Neural progenitor cell (in vitro differentiated cells): ENCODE data around the gene FBXO46. TPM values are rescaled to one million over a fixed set of nuclear protein-coding genes. Genes with fewer than 3 reads are reported as not detected.
A peak's percentile ranks its signal among the peaks of the same experiment; 100 is the strongest.

Experiments
- DNase-seq: peaks from one replicate; pipeline ENCODE4 v3.0.0-alpha.2; 2016; ENCODE audit warnings: low spot score
- H2AFZ ChIP-seq: fragments of 200-600 bp; sonication (generic); replicated peaks from 2 replicates; pipeline ENCODE4 v1.6.1; 2016; ENCODE audit warnings: antibody characterized with exemption
- H3F3A ChIP-seq: fragments of 200-600 bp; sonication (generic); 2 replicates; pipeline ENCODE4 v1.6.1; 2016; ENCODE audit warnings: antibody characterized with exemption, low read depth
- H3K27ac ChIP-seq: fragments of 200-600 bp; sonication (generic); 2 replicates; pipeline ENCODE4 v1.5.1; 2016; ENCODE audit warnings: mild to moderate bottlenecking
- H3K27me3 ChIP-seq: fragments of 200-600 bp; sonication (generic); 2 replicates; pipeline ENCODE4 v1.6.1; 2016; ENCODE audit warnings: mild to moderate bottlenecking, moderate library complexity
- H3K36me3 ChIP-seq: fragments of 200-600 bp; sonication (generic); 2 replicates; pipeline ENCODE4 v1.5.1; 2016
- H3K4me1 ChIP-seq: fragments of 200-600 bp; sonication (generic); 2 replicates; pipeline ENCODE4 v1.6.1; 2016; ENCODE audit warnings: mixed run types
- H3K4me2 ChIP-seq: fragments of 200-600 bp; sonication (generic); 2 replicates; pipeline ENCODE4 v1.6.1; 2016
- H3K4me3 ChIP-seq: fragments of 200-600 bp; sonication (generic); 2 replicates; pipeline ENCODE4 v1.5.1; 2016
- H3K79me2 ChIP-seq: fragments of 200-600 bp; sonication (generic); 2 replicates; pipeline ENCODE4 v1.6.1; 2016; ENCODE audit warnings: low read depth
- H3K9ac ChIP-seq: fragments of 200-600 bp; sonication (generic); 2 replicates; pipeline ENCODE4 v1.6.1; 2016
- H3K9me3 ChIP-seq: fragments of 200-600 bp; sonication (generic); 2 replicates; pipeline ENCODE4 v1.5.1; 2016; ENCODE audit warnings: low read depth
- H4K20me1 ChIP-seq: fragments of 200-600 bp; sonication (generic); 2 replicates; pipeline ENCODE4 v1.6.1; 2016; ENCODE audit warnings: low read depth
- H3K27ac Mint-ChIP-seq: 3 replicates; pipeline ENCODE4 v1.8.0; 2021; ENCODE audit warnings: mixed read lengths
- H3K27me3 Mint-ChIP-seq: 2 replicates; pipeline ENCODE4 v1.8.0; 2022; ENCODE audit warnings: low read depth, mild to moderate bottlenecking, inconsistent platforms, moderate library complexity, mixed read lengths; ENCODE audit not compliant: insufficient read depth
- H3K36me3 Mint-ChIP-seq: 3 replicates; pipeline ENCODE4 v1.8.0; 2021; ENCODE audit warnings: mixed read lengths
- H3K4me1 Mint-ChIP-seq: 3 replicates; pipeline ENCODE4 v1.8.0; 2021; ENCODE audit warnings: mixed read lengths
- H3K4me3 Mint-ChIP-seq: 3 replicates; pipeline ENCODE4 v1.8.0; 2021; ENCODE audit warnings: mild to moderate bottlenecking, moderate library complexity, mixed read lengths
- H3K9me3 Mint-ChIP-seq: 3 replicates; pipeline ENCODE4 v1.8.0; 2020; ENCODE audit warnings: mixed read lengths
- EZH2 ChIP-seq: fragments of 200-600 bp; sonication (generic); IDR thresholded peaks from 2 replicates; pipeline ENCODE4 v1.6.1; 2017; ENCODE audit warnings: antibody characterized with exemption, mild to moderate bottlenecking, moderate library complexity
- EZH2phosphoT487 ChIP-seq: fragments of 200-600 bp; sonication (generic); IDR thresholded peaks from 2 replicates; pipeline ENCODE4 v1.6.1; 2017; ENCODE audit warnings: antibody characterized with exemption
- total RNA-seq: library from RNA; depleted of rRNA; stranded (reverse); fragments of >200 nt; gene quantifications from 2 replicates; pipeline ENCODE4 v1.2.3, GENCODE V29; 2015; ENCODE audit warnings: low replicate concordance
- TF ChIP-seq, protein P1 (sequence below): fragments of 200-600 bp; sonication (generic); IDR thresholded peaks from 2 replicates; pipeline ENCODE4 v1.5.1; 2017; ENCODE audit warnings: antibody characterized with exemption, mild to moderate bottlenecking

The FBXO46 gene
- total RNA-seq, 1 donor from 2014 or later: 7.5 TPM

DNA sequence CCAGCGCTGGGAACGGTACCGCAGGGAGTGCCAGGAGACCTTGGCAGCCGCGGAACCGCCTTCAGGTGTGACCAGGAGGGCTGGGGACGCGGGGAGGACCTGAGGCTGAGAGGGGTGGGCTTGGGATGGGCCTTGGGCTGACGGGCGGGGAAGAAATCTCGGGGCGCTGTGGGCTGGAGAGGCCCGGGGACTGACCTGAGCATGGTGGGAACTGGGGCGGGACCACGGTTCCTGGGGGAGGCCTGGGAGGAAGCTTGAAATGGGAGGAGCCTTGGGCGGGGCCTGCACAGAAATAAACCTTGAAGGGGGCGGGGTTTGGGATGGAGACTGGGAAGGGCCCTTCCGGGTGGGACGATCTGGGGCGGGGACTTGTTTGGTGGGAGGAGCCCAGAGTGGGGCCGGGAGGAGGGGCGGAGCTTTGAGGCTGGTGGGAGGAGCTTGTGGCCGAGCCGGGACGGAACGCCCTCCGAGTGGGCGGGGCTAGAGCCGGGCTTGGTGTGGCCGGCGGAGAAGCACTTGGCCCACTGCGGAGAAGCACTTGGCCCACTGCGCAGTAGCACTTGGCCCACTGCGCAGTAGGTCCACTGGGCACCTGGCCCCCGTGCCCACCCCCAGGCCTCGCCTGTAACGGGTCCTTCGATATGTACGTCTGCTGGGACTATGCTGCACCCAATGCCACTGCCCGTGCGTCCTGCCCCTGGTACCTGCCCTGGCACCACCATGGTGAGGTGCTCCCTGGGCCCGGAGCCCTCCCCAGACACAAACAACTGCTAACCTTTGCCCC, 59.8 kb downstream of the FBXO46 start:
- Mint-ChIP-seq H3K4me3 (peak overlapping the region; percentile 86), H3K9me3 (no peaks in the 10 kb centered on the region), H3K36me3 (no peaks in the 10 kb centered on the region), H3K27ac (no peak overlapping the region), H3K4me1 (peaks cover 27% of the 10 kb centered on the region), H3K27me3 (peaks cover 37% of the 10 kb centered on the region)
- H3K9me3 ChIP-seq: no peaks in the 10 kb centered on the region
- peaks cover 8% of the 10 kb centered on the region for H4K20me1 ChIP-seq
- peak overlapping the region; percentile 72 for H3K4me2 ChIP-seq
- H3K79me2 ChIP-seq: no peaks in the 10 kb centered on the region
- H3K4me3 ChIP-seq: peak overlapping the region; percentile 31
- TF ChIP-seq EZH2 (peak; percentile 5), EZH2phosphoT487 (no peak)
- no peak overlapping the region for H3K27ac ChIP-seq
- no peak overlapping the region for H3K9ac ChIP-seq
- peaks cover 12% of the 10 kb centered on the region for H3K4me1 ChIP-seq
- no peaks in the 10 kb centered on the region for H3K36me3 ChIP-seq
- DNase-seq: peak; percentile 92
- peaks cover 42% of the 10 kb centered on the region for H3F3A ChIP-seq
- H2AFZ ChIP-seq: no peak overlapping the region
- peaks cover 87% of the 10 kb centered on the region for H3K27me3 ChIP-seq

DNA sequence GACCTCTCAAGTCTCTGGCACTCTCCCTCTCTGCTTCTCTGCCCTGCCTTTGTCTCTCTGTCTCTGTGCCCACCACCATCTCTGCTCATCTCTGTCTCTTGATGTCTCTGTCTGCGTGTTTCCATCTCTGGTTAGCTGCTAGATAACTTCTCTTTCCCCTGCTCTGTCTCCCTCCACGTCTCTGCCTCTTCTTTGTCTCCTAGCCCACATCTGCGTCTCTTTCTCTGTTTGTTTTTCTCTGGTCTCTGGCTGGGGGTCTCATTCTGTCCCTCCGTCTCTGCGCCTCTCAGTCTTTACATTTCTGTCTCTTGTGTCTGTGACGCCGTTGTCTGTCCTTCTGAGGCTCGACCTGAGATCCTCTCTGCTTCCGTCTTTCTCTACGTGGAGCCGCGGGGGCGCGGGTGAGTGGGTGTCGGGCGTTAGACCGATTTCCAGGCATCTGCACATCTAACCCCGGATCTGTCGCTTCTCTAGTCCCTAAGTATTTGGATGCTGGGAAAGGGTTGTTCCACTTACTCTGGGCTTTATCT, 62.3 kb downstream of the FBXO46 start:
- no peaks in the 10 kb centered on the region for H3K79me2 ChIP-seq
- Mint-ChIP-seq H3K4me1 (peaks cover 27% of the 10 kb centered on the region), H3K36me3 (no peaks in the 10 kb centered on the region), H3K4me3 (peak overlapping the region; percentile 86), H3K9me3 (no peaks in the 10 kb centered on the region), H3K27me3 (peaks cover 39% of the 10 kb centered on the region), H3K27ac (peak overlapping the region; percentile 40)
- H4K20me1 ChIP-seq: peaks cover 8% of the 10 kb centered on the region
- peak overlapping the region; percentile 74 for H3K4me2 ChIP-seq
- H3F3A ChIP-seq: peaks cover 35% of the 10 kb centered on the region
- no peaks in the 10 kb centered on the region for H3K36me3 ChIP-seq
- no peaks in the 10 kb centered on the region for H3K9me3 ChIP-seq
- peaks cover 12% of the 10 kb centered on the region for H3K4me1 ChIP-seq
- H3K27me3 ChIP-seq: peaks cover 65% of the 10 kb centered on the region
- peak overlapping the region; percentile 39 for H3K4me3 ChIP-seq
- H3K9ac ChIP-seq: no peak overlapping the region
- H3K27ac ChIP-seq: no peak overlapping the region
- no peak for TF ChIP-seq EZH2phosphoT487
- TF ChIP-seq, protein P1, sequence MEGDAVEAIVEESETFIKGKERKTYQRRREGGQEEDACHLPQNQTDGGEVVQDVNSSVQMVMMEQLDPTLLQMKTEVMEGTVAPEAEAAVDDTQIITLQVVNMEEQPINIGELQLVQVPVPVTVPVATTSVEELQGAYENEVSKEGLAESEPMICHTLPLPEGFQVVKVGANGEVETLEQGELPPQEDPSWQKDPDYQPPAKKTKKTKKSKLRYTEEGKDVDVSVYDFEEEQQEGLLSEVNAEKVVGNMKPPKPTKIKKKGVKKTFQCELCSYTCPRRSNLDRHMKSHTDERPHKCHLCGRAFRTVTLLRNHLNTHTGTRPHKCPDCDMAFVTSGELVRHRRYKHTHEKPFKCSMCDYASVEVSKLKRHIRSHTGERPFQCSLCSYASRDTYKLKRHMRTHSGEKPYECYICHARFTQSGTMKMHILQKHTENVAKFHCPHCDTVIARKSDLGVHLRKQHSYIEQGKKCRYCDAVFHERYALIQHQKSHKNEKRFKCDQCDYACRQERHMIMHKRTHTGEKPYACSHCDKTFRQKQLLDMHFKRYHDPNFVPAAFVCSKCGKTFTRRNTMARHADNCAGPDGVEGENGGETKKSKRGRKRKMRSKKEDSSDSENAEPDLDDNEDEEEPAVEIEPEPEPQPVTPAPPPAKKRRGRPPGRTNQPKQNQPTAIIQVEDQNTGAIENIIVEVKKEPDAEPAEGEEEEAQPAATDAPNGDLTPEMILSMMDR: no peak
- no peak for TF ChIP-seq EZH2
- no peak for DNase-seq
- peak overlapping the region; percentile 4 for H2AFZ ChIP-seq

DNA sequence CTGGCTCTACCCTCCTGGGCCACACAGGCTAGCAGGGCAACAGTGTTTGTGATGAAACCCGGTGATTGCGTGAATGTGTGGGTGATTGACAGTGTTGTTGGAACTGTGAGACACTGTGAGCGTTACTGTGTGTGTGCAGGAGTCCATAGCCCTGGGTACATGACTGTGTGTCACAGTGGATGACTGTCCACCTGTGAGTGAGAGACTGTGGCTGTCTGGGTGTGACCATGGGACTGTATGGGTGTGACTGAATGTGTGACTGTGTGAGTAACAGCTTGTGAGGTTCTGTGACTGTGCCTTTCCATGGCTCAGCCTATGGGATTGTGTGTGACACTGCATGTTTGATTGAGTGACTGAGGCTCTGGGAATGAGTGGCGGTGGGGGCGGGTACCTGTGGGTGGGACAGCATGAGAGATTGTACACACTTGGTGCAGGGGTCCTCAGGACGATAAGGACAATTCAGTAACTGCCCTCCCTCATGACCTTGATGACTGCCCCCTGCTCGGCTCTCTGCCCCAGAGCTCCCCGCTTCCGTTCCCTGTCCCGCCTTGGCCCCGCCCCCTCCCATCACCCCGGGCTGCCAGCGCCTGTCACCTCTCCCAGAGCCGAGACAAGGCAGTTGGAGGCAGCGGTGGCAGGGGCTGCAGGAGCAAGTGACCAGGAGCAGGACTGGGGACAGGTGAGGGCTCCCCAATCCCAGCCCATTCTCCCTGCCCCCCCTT, 62.9 kb downstream of the FBXO46 start, which contains the start of gene GIPR:
GIPR (plus strand) TSS at position 602 of the 722 bp plus-strand sequence. CDS start 1,300 bp downstream, outside the sequence.
- H3K4me3 ChIP-seq: peak within 1 kb of the TSS; percentile 39
- H3K27ac ChIP-seq: no peak within 1 kb of the TSS
- Mint-ChIP-seq H3K4me1 (peaks cover 27% of the 10 kb centered on the region), H3K9me3 (no peaks in the 10 kb centered on the region), H3K4me3 (peak within 1 kb of the TSS; percentile 86), H3K36me3 (no peaks in the 10 kb centered on the region), H3K27me3 (peaks cover 39% of the 10 kb centered on the region), H3K27ac (peak within 1 kb of the TSS; percentile 93)
- peaks cover 8% of the 10 kb centered on the region for H4K20me1 ChIP-seq
- no peak within 1 kb of the TSS for H3K9ac ChIP-seq
- H3K4me2 ChIP-seq: peak within 1 kb of the TSS; percentile 74
- no peaks in the 10 kb centered on the region for H3K79me2 ChIP-seq
- H3F3A ChIP-seq: peaks cover 32% of the 10 kb centered on the region
- H3K4me1 ChIP-seq: peaks cover 12% of the 10 kb centered on the region
- peak; percentile 66 for DNase-seq
- no peaks in the 10 kb centered on the region for H3K9me3 ChIP-seq
- no peaks in the 10 kb centered on the region for H3K36me3 ChIP-seq
- TF ChIP-seq, protein P1: no peak
- TF ChIP-seq EZH2phosphoT487 (no peak), EZH2 (no peak)
- H3K27me3 ChIP-seq: peaks cover 59% of the 10 kb centered on the region
- peak within 1 kb of the TSS; percentile 4 for H2AFZ ChIP-seq
